AG04450 (cell line): Measurements from ENCODE around the gene IFNB1. TPM values are rescaled to one million over a fixed set of nuclear protein-coding genes. Genes with fewer than 3 reads are reported as not detected.

ENCODE experiments used
- CTCF ChIA-PET: fragments of 300-600, 350-600 bp; formaldehyde crosslinking; extraction: SDS; loops from one replicate; lab custom pipeline; 2022; ENCODE audit warnings: antibody characterized with exemption, inconsistent platforms; lab: Charles Lee
- POLR2A ChIA-PET: fragments of 350-600 bp; formaldehyde crosslinking; extraction: SDS; loops from one replicate; lab custom pipeline; 2021; ENCODE audit warnings: antibody characterized with exemption, inconsistent platforms; lab: Yijun Ruan, JAX
- DNase-seq: peaks from one replicate; pipeline ENCODE4 v3.0.0-alpha.2; 2011; ENCODE audit warnings: low read depth, low spot score
- H3K27ac ChIP-seq: one replicate; pipeline ENCODE4 v1.5.1; 2012; ENCODE audit warnings: low read depth, low read length, control low read depth
- H3K27me3 ChIP-seq: one replicate; pipeline ENCODE4 v1.6.0; 2012; ENCODE audit warnings: low read length; ENCODE audit not compliant: control insufficient read depth, insufficient read depth
- H3K4me3 ChIP-seq: 2 replicates; pipeline ENCODE4 v1.5.1; 2011; ENCODE audit warnings: mild to moderate bottlenecking, low read depth, low read length, control low read depth
- H3K9me3 ChIP-seq: 2 replicates; pipeline ENCODE4 v1.5.1; 2012; ENCODE audit warnings: low read length; ENCODE audit not compliant: control insufficient read depth, insufficient read depth
- CTCF ChIP-seq: IDR thresholded peaks from 2 replicates; pipeline ENCODE4 v1.5.1; 2011; ENCODE audit warnings: low read depth, low read length, control low read depth, inconsistent platforms
- polyA plus RNA-seq: library from polyadenylated mRNA; depleted of rRNA; stranded (reverse); fragments of >200 nt; gene quantifications from 2 replicates; pipeline ENCODE4 v1.2.3, GENCODE V29; 2011; rRNA removed
- small RNA-seq: library from RNA; depleted of rRNA; stranded (forward); fragments of <200 nt; gene quantifications from one replicate; pipeline ENCODE3, GENCODE V24; 2012; ENCODE audit warnings: low read depth; ENCODE audit not compliant: insufficient read length

IFNB1 gene
- polyA plus RNA-seq, 1 experiment, result not detected

DNA sequence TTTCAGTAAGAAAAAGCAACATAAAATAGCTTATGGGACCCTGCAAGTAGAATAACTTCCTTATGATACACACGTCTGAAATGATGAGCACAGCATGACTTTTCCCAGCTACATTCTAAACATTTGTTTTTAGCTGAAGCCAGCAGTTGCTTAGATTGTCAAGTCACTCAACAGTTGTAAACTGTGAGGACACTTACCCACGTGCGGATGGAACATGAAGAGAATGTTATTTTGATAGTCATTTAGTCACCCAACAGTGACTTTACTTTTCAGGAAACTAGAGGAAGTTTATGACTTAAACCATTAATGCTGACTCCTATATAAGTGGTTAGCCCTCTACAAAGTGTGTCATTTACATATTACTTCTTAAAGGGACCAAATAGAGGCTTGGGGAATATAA, 49.3 kb downstream of the IFNB1 start:
- no peak overlapping the region for H3K27ac ChIP-seq
- TF ChIP-seq CTCF, result no peak
- H3K4me3 ChIP-seq, result no peak overlapping the region
- H3K27me3 ChIP-seq, result no peaks in the 10 kb centered on the region
- CTCF ChIA-PET, result interaction anchor here (1.4 kb wide), 1 partner anchor 86 kb away, joined by 3 read pairs; no protein-coding TSS in a partner anchor
- peaks cover 3% of the 10 kb centered on the region; the same call in 1 of the 2 replicates for H3K9me3 ChIP-seq
- DNase-seq, result no peak
- POLR2A ChIA-PET, result no interaction called here

DNA sequence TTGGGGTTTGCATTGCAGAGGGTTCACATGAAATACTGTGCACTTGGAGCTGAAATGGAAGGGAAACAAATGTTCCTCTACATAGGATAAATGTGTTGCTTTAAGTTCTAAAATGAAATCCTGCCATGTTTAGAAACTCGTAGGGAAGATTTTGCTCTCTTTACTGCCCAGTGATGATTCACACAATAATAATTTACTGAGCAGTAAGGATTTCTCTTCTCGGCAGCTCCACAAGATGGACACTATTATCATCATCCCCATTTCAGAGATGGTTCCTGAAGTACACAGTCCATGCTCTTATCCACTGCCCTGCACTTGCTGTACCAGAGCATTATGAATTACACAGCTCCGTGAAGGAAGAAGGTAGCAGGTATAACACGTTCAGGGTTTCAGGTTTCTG, 50.4 kb downstream of the IFNB1 start:
- no peaks in the 10 kb centered on the region for H3K27me3 ChIP-seq
- no peak overlapping the region for H3K27ac ChIP-seq
- DNase-seq, result no peak
- no peak for TF ChIP-seq CTCF
- H3K4me3 ChIP-seq, result no peak overlapping the region
- H3K9me3 ChIP-seq, result peaks cover 3% of the 10 kb centered on the region; the same call in 1 of the 2 replicates
- CTCF ChIA-PET, result interaction anchor here (1.3 to 1.4 kb wide), 2 partner anchors 84 to 85 kb away, joined by 3 read pairs; no protein-coding TSS in a partner anchor
- POLR2A ChIA-PET, result interaction anchor here (1.0 kb wide), 1 partner anchor 47 kb away, joined by 3 read pairs; no protein-coding TSS in a partner anchor

Small RNAs within 50 kb of the gene (small RNA-seq; reads per million reads assigned to genes)
- gene IFNWP4, result not detected

Other genes with a start within 250 kb of the IFNB1 start
- 8.5 and 12.1 TPM in 2 replicates for gene HACD4, start 46.3 kb downstream of the IFNB1 start, polyA plus RNA-seq
- not detected in 2 replicates for gene IFNW1, start 63.9 kb upstream of the IFNB1 start, polyA plus RNA-seq
- not detected in 2 replicates for gene IFNA21, start 88.7 kb upstream of the IFNB1 start, polyA plus RNA-seq
- gene IFNA4, start 109.6 kb upstream of the IFNB1 start, polyA plus RNA-seq, result not detected in 2 replicates
- gene IFNA7, start 124.3 kb upstream of the IFNB1 start, polyA plus RNA-seq, result not detected in 2 replicates
- not detected in 2 replicates for gene IFNA10, start 129.2 kb upstream of the IFNB1 start, polyA plus RNA-seq
- gene IFNA16, start 139.4 kb upstream of the IFNB1 start, polyA plus RNA-seq, result not detected in 2 replicates
- gene IFNA17, start 150.3 kb upstream of the IFNB1 start, polyA plus RNA-seq, result not detected in 2 replicates
- not detected in 2 replicates for gene IFNA14, start 162.1 kb upstream of the IFNB1 start, polyA plus RNA-seq
- gene IFNA5, start 227.4 kb upstream of the IFNB1 start, polyA plus RNA-seq, result not detected in 2 replicates